GM12873 (cell line): ENCODE data around the gene NCBP2L.

ENCODE experiments used
- TF ChIP-seq, protein P1 (sequence below): IDR thresholded peaks from 2 replicates; pipeline ENCODE4 v1.5.1; 2012; ENCODE audit warnings: low read depth, mild to moderate bottlenecking, moderate library complexity, low read length, control low read depth; ENCODE audit not compliant: insufficient read depth; ENCODE audit errors: missing control alignments

NCBP2L gene

DNA sequence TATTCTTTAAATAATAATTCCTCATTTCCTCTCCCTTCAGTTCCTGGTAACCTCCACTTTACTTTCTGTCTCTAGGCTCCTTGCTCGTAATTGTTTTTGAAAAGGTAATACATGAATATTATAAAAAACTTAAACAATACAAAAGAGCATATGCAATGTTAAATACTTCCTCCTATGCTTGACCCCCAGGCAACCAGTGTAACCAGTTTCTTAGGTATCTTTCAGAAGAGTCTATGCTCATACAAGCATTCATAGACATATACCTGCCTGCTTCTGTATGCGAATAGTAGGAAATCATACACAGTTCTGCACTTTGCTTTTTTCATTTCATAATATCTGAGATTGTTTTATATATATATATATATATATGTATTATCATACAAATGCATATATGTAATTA is 45.5 kb downstream of the NCBP2L start:
- TF ChIP-seq, protein P1, sequence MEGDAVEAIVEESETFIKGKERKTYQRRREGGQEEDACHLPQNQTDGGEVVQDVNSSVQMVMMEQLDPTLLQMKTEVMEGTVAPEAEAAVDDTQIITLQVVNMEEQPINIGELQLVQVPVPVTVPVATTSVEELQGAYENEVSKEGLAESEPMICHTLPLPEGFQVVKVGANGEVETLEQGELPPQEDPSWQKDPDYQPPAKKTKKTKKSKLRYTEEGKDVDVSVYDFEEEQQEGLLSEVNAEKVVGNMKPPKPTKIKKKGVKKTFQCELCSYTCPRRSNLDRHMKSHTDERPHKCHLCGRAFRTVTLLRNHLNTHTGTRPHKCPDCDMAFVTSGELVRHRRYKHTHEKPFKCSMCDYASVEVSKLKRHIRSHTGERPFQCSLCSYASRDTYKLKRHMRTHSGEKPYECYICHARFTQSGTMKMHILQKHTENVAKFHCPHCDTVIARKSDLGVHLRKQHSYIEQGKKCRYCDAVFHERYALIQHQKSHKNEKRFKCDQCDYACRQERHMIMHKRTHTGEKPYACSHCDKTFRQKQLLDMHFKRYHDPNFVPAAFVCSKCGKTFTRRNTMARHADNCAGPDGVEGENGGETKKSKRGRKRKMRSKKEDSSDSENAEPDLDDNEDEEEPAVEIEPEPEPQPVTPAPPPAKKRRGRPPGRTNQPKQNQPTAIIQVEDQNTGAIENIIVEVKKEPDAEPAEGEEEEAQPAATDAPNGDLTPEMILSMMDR = no peak

DNA sequence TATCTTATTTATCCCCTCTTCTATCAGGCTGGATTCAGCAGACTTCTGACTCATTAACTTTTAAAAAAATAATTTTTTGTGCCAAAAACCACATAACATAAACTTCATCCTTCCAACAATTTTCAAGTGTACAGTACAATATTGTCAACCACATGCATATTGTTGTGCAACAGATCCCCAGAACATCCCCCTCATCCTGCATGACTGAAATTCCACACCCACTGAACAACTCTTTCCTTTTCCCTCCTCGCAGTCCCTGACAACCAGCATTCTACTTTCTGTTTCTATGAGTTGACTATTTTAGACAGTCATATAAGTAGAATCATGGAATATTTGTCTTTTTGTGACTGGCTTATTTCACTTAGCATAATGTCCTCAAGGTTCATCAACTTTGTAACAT is 45.9 kb downstream of the NCBP2L start:
- TF ChIP-seq, protein P1 = no peak

DNA sequence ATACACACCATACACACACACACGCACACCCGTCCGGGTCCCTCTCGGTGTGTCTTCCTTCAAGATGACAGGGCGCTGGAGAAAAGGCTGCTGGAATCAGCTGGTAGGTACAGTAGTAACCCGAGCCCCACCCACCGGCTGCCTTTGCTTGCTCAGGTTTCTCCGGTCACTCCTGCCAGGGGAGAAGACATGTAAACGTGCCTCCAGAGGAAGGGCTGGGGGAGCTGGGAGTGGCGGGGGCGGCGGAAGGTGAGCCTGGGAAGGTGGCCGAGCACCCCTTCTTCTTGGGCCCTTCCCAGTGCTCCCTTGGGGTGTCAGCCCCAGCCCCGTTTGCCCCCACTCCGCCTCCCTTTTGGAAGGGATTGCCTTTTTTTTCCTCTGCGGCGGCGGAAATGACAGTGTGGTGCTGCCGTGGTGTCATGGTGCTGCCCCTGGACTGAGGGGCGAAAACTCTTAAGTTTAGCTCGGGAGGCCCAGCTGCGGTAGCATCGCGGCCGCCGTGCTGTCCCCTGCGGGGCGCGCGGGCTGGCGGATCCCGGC is 48.2 kb downstream of the NCBP2L start, which contains the start of gene MID2:
TSS of gene MID2 (plus strand) at position 169 of the 540 bp plus-strand sequence. CDS start 561 bp downstream, outside the sequence.
- TF ChIP-seq, protein P1 = no peak

DNA sequence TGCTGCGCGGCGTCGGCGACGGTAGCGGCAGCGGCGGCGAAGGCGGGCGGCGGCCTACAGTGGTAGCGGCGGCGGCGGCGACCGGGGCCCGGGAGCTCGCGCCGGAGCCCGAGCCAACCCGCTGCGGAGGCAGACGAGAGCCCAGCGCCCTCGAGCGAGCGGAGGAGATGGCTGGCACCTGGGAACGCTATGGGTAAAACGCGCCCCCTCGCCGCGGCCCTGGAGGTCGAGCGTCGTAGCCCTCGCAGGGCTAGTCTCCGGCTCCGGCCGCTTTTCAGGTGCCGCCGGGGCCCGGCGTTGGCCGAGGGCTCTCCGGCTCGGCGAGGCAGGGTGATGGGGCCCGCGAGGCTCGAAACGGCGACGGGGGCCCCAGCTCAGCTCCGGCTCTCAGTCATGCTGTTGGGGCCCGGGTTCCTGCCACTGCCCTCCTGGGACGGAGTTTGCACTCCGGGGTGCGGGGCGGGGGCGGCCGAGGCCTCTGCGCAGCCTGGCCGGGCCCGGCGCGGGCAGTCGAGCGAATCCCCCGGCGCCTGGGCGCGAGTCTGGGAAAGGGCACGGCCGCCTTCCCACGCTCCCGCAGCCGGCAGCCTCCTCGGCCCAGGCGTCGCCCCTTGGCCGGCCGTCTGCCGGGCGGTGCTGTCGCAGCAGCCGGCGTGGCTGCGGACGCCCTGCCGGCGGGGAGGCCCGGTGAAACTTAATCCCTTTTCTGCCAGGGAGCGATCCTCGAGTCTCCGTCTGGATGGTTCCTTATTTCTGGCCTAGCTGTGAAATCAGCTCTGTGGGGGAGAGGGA is 48.9 kb downstream of the NCBP2L start:
- TF ChIP-seq, protein P1 = no peak

DNA sequence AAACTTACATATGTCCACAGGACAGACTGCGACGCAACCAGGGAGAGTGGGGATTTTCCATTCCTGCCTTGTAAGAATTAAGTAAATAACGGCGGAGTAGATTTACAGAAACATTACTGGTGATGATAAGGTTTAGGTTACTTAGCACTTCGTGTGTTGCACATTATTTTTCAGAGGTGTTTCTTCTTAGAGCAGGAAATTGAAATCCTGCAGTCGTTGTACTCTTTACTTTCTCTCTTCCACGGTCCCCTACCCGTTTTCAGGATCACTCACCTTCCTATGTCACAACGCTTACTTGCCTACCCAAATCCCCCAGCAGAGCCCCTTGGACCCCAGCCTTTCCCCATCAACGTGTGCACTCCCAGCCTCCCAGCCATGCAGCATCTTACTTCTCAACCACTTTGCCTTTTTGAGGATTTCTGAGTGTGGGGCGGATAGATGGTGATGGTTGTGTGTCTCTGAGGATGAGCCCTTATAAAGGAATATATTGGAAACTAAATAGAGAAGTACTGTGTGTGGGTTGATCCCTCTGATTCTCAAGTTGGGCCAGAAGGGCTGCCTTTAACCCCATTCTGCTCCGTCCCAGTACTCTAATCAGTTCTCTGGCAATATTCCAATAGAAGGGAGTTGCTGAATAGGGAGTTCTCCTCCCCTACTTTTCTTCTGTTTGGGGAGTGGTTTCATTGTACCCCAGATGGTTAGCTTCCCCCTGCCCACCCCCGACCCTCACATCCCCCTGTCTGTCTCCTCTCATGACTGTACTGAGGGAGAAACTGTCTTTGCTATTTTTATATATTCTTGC is 49.7 kb downstream of the NCBP2L start:
- TF ChIP-seq, protein P1 = no peak

DNA sequence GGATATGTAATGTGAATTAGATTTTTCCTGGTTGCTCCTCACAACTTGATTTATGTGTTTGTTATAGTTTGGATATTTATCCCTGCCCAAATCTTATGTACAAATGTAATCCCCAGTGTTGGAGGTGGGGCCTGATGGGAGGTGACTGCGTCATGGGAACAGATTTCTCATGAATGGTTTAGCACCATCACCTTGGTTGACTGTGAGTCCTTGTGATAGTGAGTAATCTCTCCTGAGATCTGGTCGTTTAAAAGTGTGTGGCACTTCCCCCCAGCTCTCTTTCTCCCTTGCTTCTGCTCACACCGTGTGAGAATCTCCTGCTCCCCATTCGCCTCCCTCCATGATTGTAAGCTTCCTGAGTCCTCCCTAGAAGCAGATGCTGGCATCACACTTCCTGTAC is 50.3 kb downstream of the NCBP2L start:
- TF ChIP-seq, protein P1 = no peak

DNA sequence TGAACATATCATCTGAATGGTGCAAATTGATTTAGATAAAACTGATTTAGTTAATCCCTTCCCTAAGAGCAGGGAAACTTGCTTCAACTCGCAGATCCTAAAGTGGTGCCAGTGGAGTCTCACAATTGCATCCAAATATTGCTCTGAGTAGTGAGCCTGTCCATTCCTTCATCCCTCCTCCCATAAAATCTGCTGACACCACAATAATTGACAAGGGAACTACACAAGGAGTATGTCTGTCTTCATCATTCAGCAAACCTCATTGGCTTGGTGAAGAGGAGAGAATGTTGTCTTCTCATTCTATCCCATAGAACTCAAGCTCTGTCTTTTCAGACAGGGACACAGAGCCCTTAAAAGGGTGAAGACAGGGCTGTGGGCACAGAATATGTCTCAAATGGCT is 52.3 kb downstream of the NCBP2L start:
- TF ChIP-seq, protein P1 = no peak
